Aorta (tissue), 5 donors: ENCODE measurements around the gene STC2. TPM values are rescaled to one million over a fixed set of nuclear protein-coding genes. Genes with fewer than 3 reads are reported as not detected.

Experiments used
- ATAC-seq: fragments of 200-7000 bp; cut with Tn5 transposase; one replicate; pipeline ENCODE4 v1.9.1; 2022; ENCODE audit warnings: moderate library complexity; ENCODE audit not compliant: low FRiP score
- DNase-seq, 2 donors: peaks; one replicate each; pipeline ENCODE4 v3.0.0-alpha.2; 2020
- H3K27ac ChIP-seq, 2 donors: one replicate each; pipeline ENCODE4 v1.5.1; 2013; ENCODE audit warnings: low read length in 2 of 2, mild to moderate bottlenecking in 2 of 2, moderate library complexity in 2 of 2, control low read depth in 1 of 2, inconsistent platforms in 1 of 2, low read depth in 1 of 2
- H3K27me3 ChIP-seq, 2 donors: one replicate each; pipeline ENCODE4 v1.6.1; 2013; ENCODE audit warnings: control low read depth in 1 of 2, low read length in 1 of 2, mild to moderate bottlenecking in 1 of 2, moderate library complexity in 1 of 2; ENCODE audit not compliant: insufficient read depth in 2 of 2, control insufficient read depth in 1 of 2
- H3K36me3 ChIP-seq, 2 donors: one replicate each; pipeline ENCODE4 v1.6.1; 2013; ENCODE audit warnings: control low read depth in 1 of 2, low read length in 1 of 2, mild to moderate bottlenecking in 1 of 2; ENCODE audit not compliant: insufficient read depth in 2 of 2, control insufficient read depth in 1 of 2
- H3K4me1 ChIP-seq, 2 donors: one replicate each; pipeline ENCODE4 v1.6.1; 2013; ENCODE audit warnings: low read length in 2 of 2, control low read depth in 1 of 2, mild to moderate bottlenecking in 1 of 2, moderate library complexity in 1 of 2; ENCODE audit not compliant: insufficient read depth in 2 of 2, control insufficient read depth in 1 of 2
- H3K4me3 ChIP-seq, 2 donors: one replicate each; pipeline ENCODE4 v1.5.1; 2013; ENCODE audit warnings: low read length in 2 of 2, control low read depth in 1 of 2, mild to moderate bottlenecking in 1 of 2
- H3K9me3 ChIP-seq: one replicate; pipeline ENCODE4 v1.6.1; 2013; ENCODE audit warnings: mild to moderate bottlenecking, low read length; ENCODE audit not compliant: control insufficient read depth
- WGBS, 2 donors: extraction: QIAGEN DNeasy Blood & Tissue Kit; methylation state at CpG; one replicate each; pipeline ENCODE4 v1.1.7; 2013; 5-methylcytosine and 5-hydroxymethylcytosine counted together
- intact Hi-C, 2 donors: fragments of 100-400 bp; cut with DNase I; formaldehyde crosslinking; loops; one replicate each; pipeline versions ENCODE4 v1.14.2 to v1.15.0; 2022
- microRNA-seq, 2 donors: library from miRNA; unstranded; fragments of <30 nt; microRNA quantifications; one replicate each; pipeline ENCODE4 v1.2.0, GENCODE V29; 2020
- polyA plus RNA-seq, 2 donors: library from polyadenylated mRNA; stranded (reverse); fragments of 200-250 nt; gene quantifications; one replicate each; pipeline ENCODE4 v1.2.3, GENCODE V29; 2013
- total RNA-seq, 2 donors: library from RNA; stranded (reverse); fragmentation: NEBNext Ultra II Directional; extraction: Animal tissue kit (Norgen Biotek cat#: 25700); gene quantifications; one replicate each; pipeline ENCODE4 v1.2.1, GENCODE V29; 2021
- donor health status: healthy with polysubstance abuse.
- donor health status: Bipolar disorder and iron deficiency.
- donor health status: DM: no; HTN: no; CAD: no.
- donor health status: DM: no; HTN: no; CAD: no.
- donor health status: DM: yes; HTN: yes; CAD: no.

STC2 gene
- total and polyA plus RNA-seq, 4 donors: 0.03 to 7.9 (median 2.8) TPM

- intact Hi-C loops: no loop called here
- no peaks in the 10 kb centered on the region for H3K36me3 ChIP-seq
Observed at GRCh38 chr5:173274771-173275170, 53.4 kb downstream of the STC2 start.

DNA sequence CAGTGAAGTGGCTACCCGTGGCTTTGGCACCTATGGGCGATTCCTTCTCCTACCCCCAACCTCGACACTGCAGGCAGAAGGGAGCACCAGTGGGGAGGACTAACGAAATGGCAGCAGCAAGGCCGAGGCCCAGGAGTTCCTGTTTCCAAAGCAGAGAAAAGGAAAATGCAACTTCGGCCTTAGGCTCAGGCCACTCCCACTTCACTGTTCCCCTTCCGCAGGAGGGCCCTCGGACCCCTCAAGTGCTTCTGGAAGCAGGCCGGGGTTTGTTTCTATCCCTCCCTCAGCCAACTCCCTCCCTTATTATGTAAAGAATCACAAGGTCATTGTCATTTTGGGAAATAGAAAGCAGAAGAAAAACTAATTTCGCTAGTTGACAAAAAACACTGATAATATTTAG, 56.8 kb downstream of the STC2 start:
- ATAC-seq: no peak
- peak in 1 of 2 donors; percentile 68 for DNase-seq
- intact Hi-C loops: no loop called here
- Histone ChIP-seq H3K9me3 (peaks cover 7% of the 10 kb centered on the region), H3K4me3 (no peak overlapping the region), H3K27ac (no peak overlapping the region), H3K36me3 (no peaks in the 10 kb centered on the region), H3K4me1 (no peaks in the 10 kb centered on the region), H3K27me3 (no peaks in the 10 kb centered on the region)
- WGBS, 2 donors: 79 to 85% methylated on average over 10 of the region's 10 CpGs

More at GRCh38 chr5:173274771-173275170, 53.4 kb downstream of the STC2 start:
- H3K27ac ChIP-seq: no peak overlapping the region
- H3K9me3 ChIP-seq: peaks cover 9% of the 10 kb centered on the region
- H3K4me3 ChIP-seq: no peak overlapping the region
- no peak for ATAC-seq
- WGBS, 2 donors: 81 to 89% methylated on average over 1 of the region's 1 CpG
- no peaks in the 10 kb centered on the region for H3K27me3 ChIP-seq
- no peak for DNase-seq
- H3K4me1 ChIP-seq: no peaks in the 10 kb centered on the region

- peaks cover 7% of the 10 kb centered on the region for H3K9me3 ChIP-seq
- H3K27ac ChIP-seq: no peak overlapping the region
- H3K4me1 ChIP-seq: no peaks in the 10 kb centered on the region
- intact Hi-C loops: no loop called here
- ATAC-seq: peak; percentile 15
- WGBS, 2 donors: 69 to 76% methylated on average over 14 of the region's 14 CpGs
- H3K27me3 ChIP-seq: no peaks in the 10 kb centered on the region
- DNase-seq: no peak
- H3K36me3 ChIP-seq: no peaks in the 10 kb centered on the region
- H3K4me3 ChIP-seq: no peak overlapping the region
Observed at GRCh38 chr5:173268750-173269432, 59.3 kb downstream of the STC2 start.

GRCh38 chr5:173265433-173265832, 62.8 kb downstream of the STC2 start:
- H3K27ac ChIP-seq: no peak overlapping the region

More at GRCh38 chr5:173265433-173265832, 62.8 kb downstream of the STC2 start:
- no peak for DNase-seq
- Histone ChIP-seq H3K9me3 (peaks cover 2% of the 10 kb centered on the region), H3K27me3 (no peaks in the 10 kb centered on the region), H3K36me3 (no peaks in the 10 kb centered on the region), H3K4me1 (no peaks in the 10 kb centered on the region), H3K4me3 (no peak overlapping the region)
- 43 to 50% methylated on average over 10 of the region's 10 CpGs for WGBS, 2 donors
- intact Hi-C loops: no loop called here
- ATAC-seq: no peak

Small RNA genes lying within 50 kb of the gene (microRNA-seq; reads per million reads assigned to microRNA genes)
- gene MIR8056: 0 reads per million in 2 donors

Other genes with a start within 250 kb of the STC2 start
- 1 to 10 TPM; 8.2 to 8.8 TPM for gene BNIP1, start 183.9 kb downstream of the STC2 start, total RNA-seq
- gene BNIP1, start 183.9 kb downstream of the STC2 start, polyA plus RNA-seq: 1 to 10 TPM; 7.6 to 9.1 TPM
- not detected for gene NKX2-5, start 93.2 kb downstream of the STC2 start, total RNA-seq
- 1 to 10 TPM in 1 of 2 donors, under 1 TPM in 1; 0.13 to 2.0 TPM for gene NKX2-5, start 93.2 kb downstream of the STC2 start, polyA plus RNA-seq